Testis (tissue), 3 donors: ENCODE data around the gene HEMK1. TPM values are rescaled to one million over a fixed set of nuclear protein-coding genes. Genes with fewer than 3 reads are reported as not detected.

ENCODE experiments used
- DNase-seq: peaks from one replicate; pipeline ENCODE4 v3.0.0-alpha.2; 2019
- H3K27ac ChIP-seq, 2 donors: fragments of 200-600 bp; sonication (generic); one replicate each; pipeline ENCODE4 v1.5.1; 2019
- H3K27me3 ChIP-seq: fragments of 200-600 bp; sonication (generic); one replicate; pipeline ENCODE4 v1.5.1; 2019
- H3K36me3 ChIP-seq: fragments of 200-600 bp; sonication (generic); one replicate; pipeline ENCODE4 v1.5.1; 2017; ENCODE audit warnings: low read depth; ENCODE audit errors: missing control alignments
- H3K4me1 ChIP-seq: fragments of 200-600 bp; sonication (generic); one replicate; pipeline ENCODE4 v1.5.1; 2019
- H3K4me3 ChIP-seq, 2 donors: fragments of 200-600 bp; sonication (generic); one replicate each; pipeline ENCODE4 v1.5.1; 2017 to 2019
- H3K9me3 ChIP-seq: fragments of 200-600 bp; sonication (generic); one replicate; pipeline ENCODE4 v1.5.1; 2017
- POLR2A ChIP-seq: fragments of 450-650 bp; IDR thresholded peaks from one replicate; pipeline ENCODE4 v1.6.1; 2017; ENCODE audit warnings: antibody characterized with exemption, mild to moderate bottlenecking, moderate library complexity
- WGBS, 2 donors: methylation state at CpG; one replicate each; pipeline ENCODE4 v1.1.5; 2018; 5-methylcytosine and 5-hydroxymethylcytosine counted together
- intact Hi-C: fragments of 100-400 bp; cut with DNase I; formaldehyde crosslinking; loops from one replicate; pipeline ENCODE4 v1.15.1; 2023; ENCODE audit warnings: low total_unique reads
- polyA plus RNA-seq: library from polyadenylated mRNA; stranded (reverse); fragments of 350-450 nt; fragmentation: Illumina TruSeq; extraction: RNeasy Lipid Tissue Mini Kit (QIAGEN cat#74804); gene quantifications from one replicate; pipeline ENCODE4 v1.2.3, GENCODE V29; 2014; ENCODE audit warnings: low read depth, low replicate concordance; ENCODE audit not compliant: insufficient read depth
- total RNA-seq, 2 donors: library from RNA; depleted of rRNA; stranded (reverse); fragments of >200 nt; gene quantifications; one replicate each; pipeline ENCODE4 v1.2.3, GENCODE V29; 2016
- TF ChIP-seq, protein P1 (sequence below), 3 experiments: fragments of 450-650 bp in 2 of 3; fragments of 200-600 bp in 1 of 3; sonication (generic) in 1 of 3; IDR thresholded peaks; one replicate each; pipeline ENCODE4 v1.5.1; 2016 to 2019; ENCODE audit warnings: antibody characterized with exemption in 3 of 3, mild to moderate bottlenecking in 2 of 3, moderate library complexity in 1 of 3

HEMK1 gene
- total and polyA plus RNA-seq, 3 donors from 2014 or later: 12.8 to 25.7 (median 13.1) TPM

DNA sequence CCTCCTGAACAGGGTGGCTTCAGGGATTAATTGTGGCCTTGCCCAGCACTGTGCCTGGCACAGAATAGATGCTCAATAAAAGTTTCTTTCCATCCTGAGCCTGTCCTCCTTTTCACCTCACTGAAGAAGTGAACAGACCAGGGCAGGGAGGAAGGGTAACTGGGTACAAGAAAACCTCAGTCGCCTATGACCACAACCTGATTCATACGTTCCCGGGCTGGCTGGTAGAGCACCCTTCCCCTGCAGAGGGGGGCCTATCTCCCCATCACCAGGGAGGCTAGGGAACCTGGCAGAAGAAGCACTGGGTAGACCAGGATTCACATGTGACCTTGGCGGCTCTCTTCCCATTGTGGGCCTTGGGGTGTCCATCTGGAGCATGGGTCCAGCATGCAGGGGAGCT is 38.1 kb upstream of the HEMK1 start:
- no peaks in the 10 kb centered on the region for H3K9me3 ChIP-seq
- no peaks in the 10 kb centered on the region for H3K27me3 ChIP-seq
- WGBS, 2 donors: 79 to 88% methylated on average over 4 of the region's 4 CpGs
- H3K4me1 ChIP-seq: no peaks in the 10 kb centered on the region
- no peaks in the 10 kb centered on the region for H3K36me3 ChIP-seq
- TF ChIP-seq, protein P1, sequence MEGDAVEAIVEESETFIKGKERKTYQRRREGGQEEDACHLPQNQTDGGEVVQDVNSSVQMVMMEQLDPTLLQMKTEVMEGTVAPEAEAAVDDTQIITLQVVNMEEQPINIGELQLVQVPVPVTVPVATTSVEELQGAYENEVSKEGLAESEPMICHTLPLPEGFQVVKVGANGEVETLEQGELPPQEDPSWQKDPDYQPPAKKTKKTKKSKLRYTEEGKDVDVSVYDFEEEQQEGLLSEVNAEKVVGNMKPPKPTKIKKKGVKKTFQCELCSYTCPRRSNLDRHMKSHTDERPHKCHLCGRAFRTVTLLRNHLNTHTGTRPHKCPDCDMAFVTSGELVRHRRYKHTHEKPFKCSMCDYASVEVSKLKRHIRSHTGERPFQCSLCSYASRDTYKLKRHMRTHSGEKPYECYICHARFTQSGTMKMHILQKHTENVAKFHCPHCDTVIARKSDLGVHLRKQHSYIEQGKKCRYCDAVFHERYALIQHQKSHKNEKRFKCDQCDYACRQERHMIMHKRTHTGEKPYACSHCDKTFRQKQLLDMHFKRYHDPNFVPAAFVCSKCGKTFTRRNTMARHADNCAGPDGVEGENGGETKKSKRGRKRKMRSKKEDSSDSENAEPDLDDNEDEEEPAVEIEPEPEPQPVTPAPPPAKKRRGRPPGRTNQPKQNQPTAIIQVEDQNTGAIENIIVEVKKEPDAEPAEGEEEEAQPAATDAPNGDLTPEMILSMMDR (IDR thresholded peaks at IDR 0.05): no peak
- no peak for TF ChIP-seq POLR2A
- no peak for DNase-seq
- H3K27ac ChIP-seq: no peak overlapping the region
- intact Hi-C loops: no loop called here
- H3K4me3 ChIP-seq: no peak overlapping the region

DNA sequence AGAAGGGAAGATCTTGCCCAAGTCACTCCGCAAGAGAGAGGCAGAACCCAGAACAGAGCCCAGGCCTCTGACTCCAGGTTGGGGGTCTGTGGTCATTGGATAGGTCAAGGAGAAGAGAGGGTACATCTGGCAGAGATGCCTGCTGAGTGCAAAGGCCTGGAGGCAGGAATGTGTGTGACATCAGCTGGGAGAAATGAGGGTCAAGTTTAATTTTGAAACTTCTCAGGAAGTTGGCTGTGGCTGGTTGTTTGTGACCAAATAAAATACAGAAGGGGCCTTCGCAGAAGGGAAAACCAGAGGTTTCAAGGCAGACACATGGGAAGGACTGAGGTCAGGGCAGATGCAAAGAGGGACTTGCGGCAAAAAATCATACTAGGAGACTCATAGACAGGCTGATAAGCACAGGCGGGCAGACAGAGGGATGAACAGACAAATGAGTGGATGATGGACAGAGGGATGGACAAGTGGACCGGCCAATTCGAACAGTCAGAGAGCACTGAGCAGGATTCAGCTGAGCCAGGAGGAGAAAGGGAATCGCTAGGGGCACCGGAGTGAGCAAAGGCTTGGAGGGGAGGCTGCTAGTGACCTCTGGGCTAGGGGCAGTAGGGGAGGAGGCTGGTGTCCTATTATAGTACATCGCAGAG is 37.1 kb upstream of the HEMK1 start:
- 81 to 88% methylated on average over 8 to 9 of the region's 9 CpGs for WGBS, 2 donors
- H3K36me3 ChIP-seq: no peaks in the 10 kb centered on the region
- no peaks in the 10 kb centered on the region for H3K9me3 ChIP-seq
- H3K27me3 ChIP-seq: no peaks in the 10 kb centered on the region
- no peak overlapping the region for H3K27ac ChIP-seq
- H3K4me1 ChIP-seq: no peaks in the 10 kb centered on the region
- no peak for DNase-seq
- no peak overlapping the region for H3K4me3 ChIP-seq
- TF ChIP-seq, protein P1 (IDR thresholded peaks at IDR 0.05): no peak
- TF ChIP-seq POLR2A: no peak
- intact Hi-C loops: no loop called here

DNA sequence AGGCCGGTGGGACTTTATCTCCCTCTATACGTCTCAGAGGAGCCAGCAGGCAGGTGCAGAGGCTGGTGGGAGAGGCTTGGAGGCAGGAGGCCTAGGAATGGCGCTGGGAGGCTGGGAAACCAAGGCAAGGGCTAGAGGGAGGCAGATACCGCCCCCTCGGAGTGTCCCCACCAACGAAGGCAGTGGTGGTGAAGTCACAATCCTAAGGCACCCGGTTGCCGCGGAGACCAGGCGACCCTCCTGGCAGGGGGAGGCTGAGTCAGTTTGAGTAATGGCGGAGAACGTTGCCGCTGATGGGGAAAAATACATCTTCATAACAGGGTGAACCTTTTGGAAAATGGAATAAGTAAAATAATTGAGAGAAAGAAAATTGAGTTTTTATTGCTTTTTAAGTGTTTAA is 36.0 kb upstream of the HEMK1 start:
- no peak for DNase-seq
- intact Hi-C loops: no loop called here
- Histone ChIP-seq H3K4me1 (no peaks in the 10 kb centered on the region), H3K4me3 (no peak overlapping the region), H3K9me3 (no peaks in the 10 kb centered on the region), H3K27me3 (no peaks in the 10 kb centered on the region), H3K36me3 (no peaks in the 10 kb centered on the region), H3K27ac (no peak overlapping the region)
- TF ChIP-seq POLR2A: no peak
- TF ChIP-seq, protein P1 (IDR thresholded peaks at IDR 0.05): no peak
- WGBS, 2 donors: 84 to 90% methylated on average over 13 of the region's 13 CpGs

DNA sequence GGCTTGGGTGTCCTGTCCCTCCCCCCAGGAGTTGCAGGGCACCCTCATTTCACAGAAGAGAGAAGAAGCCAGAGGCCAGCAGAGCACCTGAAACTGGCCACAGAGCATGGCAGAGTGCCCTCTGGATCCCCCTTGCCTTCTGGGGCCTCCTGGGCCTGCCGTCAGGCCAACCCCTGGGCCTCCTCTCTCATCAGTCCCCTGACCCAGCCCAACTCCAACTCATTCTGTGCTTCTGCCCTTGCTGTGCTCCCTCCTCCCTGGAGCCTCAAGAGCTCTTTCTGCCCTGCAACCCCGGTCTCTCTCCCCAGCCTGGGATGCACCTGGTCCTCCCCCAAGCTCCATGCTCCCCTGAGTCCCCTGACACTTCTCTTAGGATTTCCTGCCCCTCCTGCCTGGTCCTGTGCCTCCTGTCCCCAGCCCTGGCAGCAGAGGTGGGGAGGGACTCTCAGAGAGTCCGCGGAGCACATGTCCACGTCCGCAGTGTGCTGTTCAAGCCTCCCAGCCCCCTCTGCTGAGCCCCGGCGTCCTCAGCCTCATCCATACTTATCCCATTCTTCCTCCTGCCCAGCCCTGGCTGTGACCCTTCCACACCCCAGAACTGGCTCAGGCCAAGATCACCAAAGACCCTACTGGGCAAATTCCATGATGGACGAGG is 35.4 kb upstream of the HEMK1 start:
- intact Hi-C loops: no loop called here
- Histone ChIP-seq H3K27ac (no peak overlapping the region), H3K9me3 (no peaks in the 10 kb centered on the region), H3K4me1 (no peaks in the 10 kb centered on the region), H3K4me3 (no peak overlapping the region), H3K36me3 (no peaks in the 10 kb centered on the region), H3K27me3 (no peaks in the 10 kb centered on the region)
- TF ChIP-seq, protein P1 (IDR thresholded peaks at IDR 0.05): no peak
- no peak for TF ChIP-seq POLR2A
- WGBS, 2 donors: 77 to 92% methylated on average over 9 of the region's 9 CpGs
- no peak for DNase-seq
